HG02798 (cell line): ENCODE results near the gene DAP3.
A peak's percentile ranks its signal among the peaks of the same experiment; 100 is the strongest.
"Not testable (repeated sequence)": the region's sequence is repeated elsewhere in the genome, so short reads cannot be mapped to it uniquely, and the experiment has no call there.

Experiments
- ATAC-seq: cut with Tn5 transposase; IDR thresholded peaks from one replicate; pipeline ENCODE4 v1.9.1; 2021; ENCODE audit warnings: mild to moderate bottlenecking; ENCODE audit not compliant: unreplicated experiment, poor library complexity

Gene DAP3

GRCh38 chr1:155715056-155715455 is 26.2 kb downstream of the DAP3 start:
- ATAC-seq, result not testable (repeated sequence)

GRCh38 chr1:155715777-155716176 is 26.9 kb downstream of the DAP3 start:
- ATAC-seq, result no peak

GRCh38 chr1:155717041-155717440 is 28.1 kb downstream of the DAP3 start:
- peak; percentile 74 for ATAC-seq

GRCh38 chr1:155718524-155719115 is 29.7 kb downstream of the DAP3 start:
- not testable (repeated sequence) for ATAC-seq

DNA sequence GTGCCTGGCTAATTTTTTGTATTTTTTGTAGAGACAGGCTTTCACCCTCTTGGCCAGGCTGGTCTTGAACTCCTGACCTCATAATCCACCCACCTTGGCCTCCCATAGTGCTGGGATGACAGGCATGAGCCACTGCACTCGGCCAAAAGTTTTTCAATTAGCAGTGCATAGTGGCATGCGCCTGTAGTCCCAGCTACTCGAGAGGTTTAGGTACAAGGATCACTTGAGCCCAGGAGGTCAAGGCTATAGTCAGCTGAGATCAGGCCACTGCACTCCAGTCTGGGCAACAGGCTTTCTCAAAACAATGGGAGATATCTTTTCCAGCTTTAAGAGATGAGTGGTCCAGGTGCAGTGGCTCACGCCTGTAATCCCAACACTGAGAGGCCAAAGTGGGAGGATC is 30.8 kb downstream of the DAP3 start:
- no peak for ATAC-seq

GRCh38 chr1:155725142-155725541 is 36.3 kb downstream of the DAP3 start:
- ATAC-seq, result no peak

GRCh38 chr1:155729031-155729898 is 40.4 kb downstream of the DAP3 start:
- no peak for ATAC-seq

GRCh38 chr1:155740995-155741394 is 52.1 kb downstream of the DAP3 start:
- no peak for ATAC-seq

DNA sequence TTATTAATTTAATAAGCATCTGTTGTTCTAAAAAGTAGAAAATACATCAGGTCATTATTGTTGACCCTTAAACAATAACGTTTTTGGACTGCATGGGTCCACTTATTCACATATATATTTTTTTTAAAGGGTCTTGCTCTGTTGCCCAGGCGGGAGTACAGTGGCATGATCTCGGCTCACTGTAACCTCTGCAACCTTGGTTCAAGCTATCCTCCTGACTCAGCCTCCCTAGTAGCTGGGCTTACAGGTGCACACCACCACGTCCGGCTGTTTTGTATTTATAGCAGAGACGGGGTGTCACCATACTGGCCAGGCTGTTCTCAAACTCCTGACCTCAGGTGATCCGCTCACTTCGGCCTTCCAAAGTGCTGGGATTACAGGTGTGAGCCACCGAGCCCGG is 53.0 kb downstream of the DAP3 start:
- no peak for ATAC-seq

- no peak for ATAC-seq
Measured at GRCh38 chr1:155744711-155745283, 55.9 kb downstream of the DAP3 start.

GRCh38 chr1:155745284-155746228 is 56.7 kb downstream of the DAP3 start:
- peak; percentile 92 for ATAC-seq

DNA sequence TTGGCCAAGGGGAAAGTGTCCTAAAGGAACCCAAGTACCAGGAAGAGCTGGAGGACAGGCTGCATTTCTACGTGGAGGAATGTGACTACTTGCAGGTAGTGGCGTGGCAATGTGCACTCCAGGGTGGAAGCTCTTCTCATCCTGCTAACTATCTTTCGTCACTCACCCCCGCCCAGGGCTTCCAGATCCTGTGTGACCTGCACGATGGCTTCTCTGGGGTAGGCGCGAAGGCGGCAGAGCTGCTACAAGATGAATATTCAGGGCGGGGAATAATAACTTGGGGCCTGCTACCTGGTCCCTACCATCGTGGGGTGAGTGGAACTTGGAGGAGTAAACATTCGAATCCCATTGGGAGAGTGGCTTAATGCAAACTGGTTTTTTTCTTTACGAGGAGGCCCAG is 58.7 kb downstream of the DAP3 start:
- not testable (repeated sequence) for ATAC-seq

DNA sequence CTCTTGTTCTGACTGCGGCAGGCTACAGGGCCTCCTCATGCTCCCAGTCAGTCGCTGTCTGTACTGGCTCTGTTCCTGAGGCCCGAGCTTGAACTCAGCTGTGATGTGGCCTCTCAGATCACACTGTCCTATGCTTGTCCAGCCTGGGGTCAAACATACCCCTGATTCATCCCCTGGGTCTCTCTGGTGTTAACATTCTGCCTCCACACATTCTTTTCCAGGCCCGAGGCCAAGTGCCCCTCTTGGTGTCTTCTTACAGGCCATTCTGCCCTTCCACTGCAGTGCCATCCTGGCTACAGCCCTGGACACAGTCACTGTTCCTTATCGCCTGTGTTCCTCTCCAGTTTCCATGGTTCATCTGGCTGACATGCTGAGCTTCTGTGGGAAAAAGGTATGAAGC is 59.2 kb downstream of the DAP3 start:
- not testable (repeated sequence) for ATAC-seq

DNA sequence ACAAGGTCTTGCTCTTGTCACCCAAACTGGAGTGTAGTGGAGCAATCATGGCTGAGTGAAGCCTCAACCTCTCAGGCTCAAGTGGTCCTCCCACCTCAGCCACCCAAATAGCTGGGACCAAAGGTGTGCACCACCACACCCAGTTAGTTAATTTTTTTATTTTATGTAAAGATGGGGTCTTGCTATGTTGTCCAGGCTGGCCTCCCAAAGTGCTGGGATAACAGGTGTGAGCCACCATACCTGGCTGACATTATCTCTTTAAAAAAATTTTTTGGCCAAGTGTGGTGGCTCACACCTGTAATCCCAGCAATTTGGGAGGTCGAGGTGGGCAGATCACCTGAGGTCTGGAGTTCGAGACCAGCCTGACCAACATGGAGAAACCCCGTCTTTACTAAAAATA is 70.1 kb downstream of the DAP3 start:
- ATAC-seq, result not testable (repeated sequence)

DNA sequence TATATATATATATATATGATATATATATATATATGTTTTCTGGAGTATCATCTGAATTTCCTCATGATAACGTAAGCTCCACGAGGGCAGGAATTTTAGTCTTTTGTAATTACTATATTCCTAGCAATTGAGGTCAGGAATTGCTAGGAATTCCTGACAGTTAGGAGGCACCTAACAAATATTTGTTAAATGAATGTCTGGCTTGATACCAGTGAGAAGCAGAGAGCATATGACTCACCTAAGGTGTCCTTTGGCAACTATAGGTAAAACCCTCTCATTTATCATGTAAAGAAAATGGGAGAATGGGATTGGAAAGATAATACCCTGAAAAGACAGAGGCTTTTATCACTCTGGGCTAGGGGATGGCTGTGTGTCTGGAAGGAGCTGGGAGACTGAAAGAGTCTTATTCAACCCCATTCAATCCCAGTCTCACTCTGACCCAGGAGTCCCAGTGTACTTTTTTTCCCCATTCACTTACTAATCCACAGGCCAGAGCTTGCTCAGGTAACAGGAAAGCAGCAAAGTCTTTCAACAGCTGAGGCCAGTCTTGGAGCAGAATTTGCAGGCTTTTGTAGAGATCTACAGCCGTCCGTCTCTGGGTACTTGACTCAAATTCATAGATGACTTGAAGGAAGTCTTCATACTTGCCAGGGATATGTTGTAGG is 71.2 kb downstream of the DAP3 start:
- no peak for ATAC-seq

DNA sequence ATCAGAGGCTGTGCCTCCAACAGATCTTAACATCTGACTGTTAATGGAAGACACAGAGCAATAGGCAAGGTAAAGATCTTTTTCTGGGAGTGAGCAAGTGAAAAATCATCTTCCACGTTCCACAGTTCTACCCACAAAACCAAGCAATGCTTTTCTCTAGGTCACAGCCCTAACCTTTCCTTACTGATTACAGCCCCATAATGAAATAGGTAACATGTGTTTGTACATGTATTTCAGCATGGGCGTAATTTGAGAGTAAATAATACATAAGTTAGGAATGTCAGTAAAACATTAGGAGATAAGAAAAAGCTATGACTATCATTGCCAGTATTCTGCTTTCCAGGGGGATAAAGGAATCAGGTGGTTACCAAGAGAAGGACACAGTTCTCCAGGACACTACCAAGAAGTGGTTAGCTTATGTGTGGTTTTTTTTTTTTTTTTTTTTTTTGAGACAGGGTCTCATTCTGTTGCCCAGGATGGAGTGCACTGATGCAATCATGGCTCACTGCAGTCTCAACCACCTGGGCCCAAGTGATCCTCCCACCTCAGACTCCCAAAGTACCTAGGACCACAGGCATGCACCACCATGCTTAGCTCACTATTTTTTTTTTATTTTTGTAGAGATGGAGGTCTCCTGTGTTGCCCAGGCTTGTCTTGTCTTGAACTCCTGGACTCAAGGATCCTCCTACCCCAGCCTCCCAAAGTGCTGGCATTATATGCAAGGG is 72.0 kb downstream of the DAP3 start:
- ATAC-seq, result no peak

DNA sequence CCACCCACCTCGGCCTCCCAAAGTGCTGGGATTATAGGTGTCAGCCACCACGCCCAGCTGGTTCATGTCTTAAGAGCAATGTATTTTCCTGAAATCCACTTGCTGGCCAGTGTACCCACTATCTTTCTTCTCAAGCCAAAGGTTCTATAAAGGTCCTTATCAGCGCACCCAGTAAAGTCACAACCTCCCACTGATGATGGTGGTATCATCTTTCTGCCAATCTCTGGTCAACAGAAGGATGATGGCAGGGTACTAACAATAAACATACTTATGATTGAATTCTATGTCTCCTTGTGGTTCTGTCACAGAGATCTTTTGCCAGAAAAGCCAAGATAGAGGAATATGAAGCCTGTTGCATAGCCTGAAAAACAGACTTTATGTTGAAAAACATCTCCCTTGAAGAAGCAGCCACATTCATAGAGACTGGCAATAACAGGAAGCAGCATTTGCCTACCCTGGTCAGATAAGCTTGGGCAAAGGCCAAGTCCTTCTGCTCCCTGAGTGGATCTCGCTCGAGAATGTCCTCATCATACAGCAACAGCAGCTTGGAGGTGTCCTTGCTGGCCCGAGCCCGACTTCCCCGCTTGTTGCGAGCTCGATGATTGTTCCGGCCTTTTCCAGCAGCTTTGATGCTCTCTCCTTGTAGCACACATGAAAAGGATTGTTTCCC is 73.0 kb downstream of the DAP3 start:
- no peak for ATAC-seq

GRCh38 chr1:155763090-155763815 is 74.4 kb downstream of the DAP3 start:
- not testable (repeated sequence) for ATAC-seq
